ENCODE measurements around the gene PEX12. TPM values are rescaled to one million over a fixed set of nuclear protein-coding genes. Genes with fewer than 3 reads are reported as not detected.

PEX12 gene
- total and polyA plus RNA-seq, 12 donors, result 2.6 to 11.2 (median 8.3) TPM

- Histone ChIP-seq H3K9me3 (no peaks in the 10 kb centered on the region), H3K27ac (no peak overlapping the region), H3K4me3 (no peak overlapping the region), H3K36me3 (no peaks in the 10 kb centered on the region), H3K27me3 (peaks cover 0 to 5% (median 0%) of the 10 kb centered on the region in 7 donors), H3K4me1 (peaks cover 0 to 21% (median 0%) of the 10 kb centered on the region in 9 donors)
- no peak for TF ChIP-seq CTCF (IDR thresholded peaks at IDR 0.05)
- peak in 3 of 8 donors; percentile 25 to 61 (median 42) for ATAC-seq
- DNase-seq, result no peak
- intact Hi-C loops (cut with DNase I), result no loop called here
- WGBS, 2 donors, result 71 to 74% methylated on average over 8 of the region's 8 CpGs
Observed at GRCh38 chr17:35548208-35548810, 30.1 kb downstream of the PEX12 start.

DNA sequence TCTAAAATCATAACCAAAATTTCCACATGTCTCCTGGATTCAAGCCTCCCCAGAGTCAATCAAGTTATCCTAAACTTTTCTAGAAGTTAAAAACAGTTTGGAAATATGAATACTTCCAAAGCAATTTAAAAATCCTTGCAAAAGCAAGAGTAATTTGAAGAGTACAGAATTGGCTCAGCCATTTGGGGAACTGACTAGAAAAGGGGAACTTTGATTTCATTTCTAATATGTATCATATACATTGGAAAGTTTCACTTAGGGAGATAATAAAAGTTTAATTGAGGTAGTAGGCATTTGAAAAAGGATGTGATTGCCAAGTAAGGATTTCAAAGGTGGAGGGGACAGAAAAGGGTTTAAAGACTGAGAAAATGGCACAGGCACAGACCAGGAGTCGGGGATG is 31.9 kb downstream of the PEX12 start:
- Histone ChIP-seq H3K27me3 (peaks cover 0 to 5% (median 0%) of the 10 kb centered on the region in 7 donors), H3K27ac (no peak overlapping the region), H3K9me3 (no peaks in the 10 kb centered on the region), H3K4me1 (peaks cover 0 to 36% (median 3%) of the 10 kb centered on the region in 9 donors), H3K36me3 (no peaks in the 10 kb centered on the region), H3K4me3 (no peak overlapping the region)
- WGBS, 2 donors, result 77 to 78% methylated on average over 1 of the region's 1 CpG
- no peak for DNase-seq
- no peak for TF ChIP-seq CTCF (IDR thresholded peaks at IDR 0.05)
- no peak for ATAC-seq
- intact Hi-C loops (cut with DNase I), result no loop called here

GRCh38 chr17:35545150-35545549 is 33.2 kb downstream of the PEX12 start:
- Histone ChIP-seq H3K9me3 (no peaks in the 10 kb centered on the region), H3K36me3 (no peaks in the 10 kb centered on the region), H3K27ac (no peak overlapping the region), H3K27me3 (peaks cover 0 to 3% (median 0%) of the 10 kb centered on the region in 7 donors), H3K4me1 (peaks cover 0 to 45% (median 8%) of the 10 kb centered on the region in 9 donors), H3K4me3 (no peak overlapping the region)
- no peak for ATAC-seq
- DNase-seq, result no peak
- WGBS, 2 donors, result 88 to 91% methylated on average over 1 of the region's 1 CpG
- no peak for TF ChIP-seq CTCF (IDR thresholded peaks at IDR 0.05)
- intact Hi-C loops (cut with DNase I), result no loop called here

GRCh38 chr17:35543856-35544255 is 34.5 kb downstream of the PEX12 start:
- no peak for ATAC-seq
- intact Hi-C loops (cut with DNase I), result loop anchor here in 2 of 10 donors (5.0 kb wide), 1 partner anchor 372 kb away; no protein-coding TSS in a partner anchor
- no peak overlapping the region for H3K4me3 ChIP-seq

More at GRCh38 chr17:35543856-35544255, 34.5 kb downstream of the PEX12 start:
- Histone ChIP-seq H3K27me3 (no peaks in the 10 kb centered on the region), H3K27ac (no peak overlapping the region), H3K36me3 (no peaks in the 10 kb centered on the region), H3K4me1 (peaks cover 3 to 58% (median 21%) of the 10 kb centered on the region in 9 donors), H3K9me3 (no peaks in the 10 kb centered on the region)
- DNase-seq, result no peak
- 64 to 77% methylated on average over 1 of the region's 1 CpG for WGBS, 2 donors
- no peak for TF ChIP-seq CTCF (IDR thresholded peaks at IDR 0.05)
